Measurements from ENCODE around the gene UHMK1. TPM values are rescaled to one million over a fixed set of nuclear protein-coding genes. Genes with fewer than 3 reads are reported as not detected.

UHMK1 gene
- total and polyA plus RNA-seq, 8 donors = 28.8 to 56.6 (median 34.4) TPM

- H3K4me1 ChIP-seq = peaks cover 3 to 15% of the 10 kb centered on the region in 2 donors
- no peak overlapping the region for H3K4me3 ChIP-seq
- TF ChIP-seq, protein P1, sequence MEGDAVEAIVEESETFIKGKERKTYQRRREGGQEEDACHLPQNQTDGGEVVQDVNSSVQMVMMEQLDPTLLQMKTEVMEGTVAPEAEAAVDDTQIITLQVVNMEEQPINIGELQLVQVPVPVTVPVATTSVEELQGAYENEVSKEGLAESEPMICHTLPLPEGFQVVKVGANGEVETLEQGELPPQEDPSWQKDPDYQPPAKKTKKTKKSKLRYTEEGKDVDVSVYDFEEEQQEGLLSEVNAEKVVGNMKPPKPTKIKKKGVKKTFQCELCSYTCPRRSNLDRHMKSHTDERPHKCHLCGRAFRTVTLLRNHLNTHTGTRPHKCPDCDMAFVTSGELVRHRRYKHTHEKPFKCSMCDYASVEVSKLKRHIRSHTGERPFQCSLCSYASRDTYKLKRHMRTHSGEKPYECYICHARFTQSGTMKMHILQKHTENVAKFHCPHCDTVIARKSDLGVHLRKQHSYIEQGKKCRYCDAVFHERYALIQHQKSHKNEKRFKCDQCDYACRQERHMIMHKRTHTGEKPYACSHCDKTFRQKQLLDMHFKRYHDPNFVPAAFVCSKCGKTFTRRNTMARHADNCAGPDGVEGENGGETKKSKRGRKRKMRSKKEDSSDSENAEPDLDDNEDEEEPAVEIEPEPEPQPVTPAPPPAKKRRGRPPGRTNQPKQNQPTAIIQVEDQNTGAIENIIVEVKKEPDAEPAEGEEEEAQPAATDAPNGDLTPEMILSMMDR (IDR thresholded peaks at IDR 0.05) = no peak
- H3K9me3 ChIP-seq = no peaks in the 10 kb centered on the region
- intact Hi-C loops (cut with DNase I) = no loop called here
- no peak overlapping the region for H3K27ac ChIP-seq
- no peaks in the 10 kb centered on the region for H3K36me3 ChIP-seq
- no peaks in the 10 kb centered on the region for H3K27me3 ChIP-seq
- DNase-seq (no peak), ATAC-seq (no peak)
Observed at GRCh38 chr1:162557536-162557935, 59.9 kb downstream of the UHMK1 start.

- DNase-seq = no peak
- H3K9me3 ChIP-seq = no peaks in the 10 kb centered on the region
- H3K4me1 ChIP-seq = peaks cover 3 to 42% of the 10 kb centered on the region in 2 donors
- H3K27ac ChIP-seq = peak overlapping the region; percentile 91 to 96
- no peaks in the 10 kb centered on the region for H3K36me3 ChIP-seq
- intact Hi-C loops (cut with DNase I) = no loop called here
- TF ChIP-seq, protein P1 (IDR thresholded peaks at IDR 0.05) = no peak
- peak overlapping the region; percentile 82 to 86 for H3K4me3 ChIP-seq
- no peaks in the 10 kb centered on the region for H3K27me3 ChIP-seq
- ATAC-seq = peak; percentile 41
Observed at GRCh38 chr1:162560303-162561036, 62.9 kb downstream of the UHMK1 start.

- TF ChIP-seq, protein P1 (IDR thresholded peaks at IDR 0.05) = peak in 1 of 2 donors; percentile 7
- DNase-seq (peak; percentile 95 to 100 (median 98)), ATAC-seq (peak; percentile 96)
- Histone ChIP-seq H3K27me3 (no peaks in the 10 kb centered on the region), H3K36me3 (peaks cover 0 to 3% of the 10 kb centered on the region in 2 donors), H3K27ac (peak overlapping the region; percentile 91 to 96), H3K4me1 (peaks cover 3 to 42% of the 10 kb centered on the region in 2 donors), H3K9me3 (no peaks in the 10 kb centered on the region), H3K4me3 (peak overlapping the region; percentile 82 to 86)
- intact Hi-C loops (cut with DNase I) = no loop called here
Observed at GRCh38 chr1:162561037-162561615, 63.5 kb downstream of the UHMK1 start.

DNA sequence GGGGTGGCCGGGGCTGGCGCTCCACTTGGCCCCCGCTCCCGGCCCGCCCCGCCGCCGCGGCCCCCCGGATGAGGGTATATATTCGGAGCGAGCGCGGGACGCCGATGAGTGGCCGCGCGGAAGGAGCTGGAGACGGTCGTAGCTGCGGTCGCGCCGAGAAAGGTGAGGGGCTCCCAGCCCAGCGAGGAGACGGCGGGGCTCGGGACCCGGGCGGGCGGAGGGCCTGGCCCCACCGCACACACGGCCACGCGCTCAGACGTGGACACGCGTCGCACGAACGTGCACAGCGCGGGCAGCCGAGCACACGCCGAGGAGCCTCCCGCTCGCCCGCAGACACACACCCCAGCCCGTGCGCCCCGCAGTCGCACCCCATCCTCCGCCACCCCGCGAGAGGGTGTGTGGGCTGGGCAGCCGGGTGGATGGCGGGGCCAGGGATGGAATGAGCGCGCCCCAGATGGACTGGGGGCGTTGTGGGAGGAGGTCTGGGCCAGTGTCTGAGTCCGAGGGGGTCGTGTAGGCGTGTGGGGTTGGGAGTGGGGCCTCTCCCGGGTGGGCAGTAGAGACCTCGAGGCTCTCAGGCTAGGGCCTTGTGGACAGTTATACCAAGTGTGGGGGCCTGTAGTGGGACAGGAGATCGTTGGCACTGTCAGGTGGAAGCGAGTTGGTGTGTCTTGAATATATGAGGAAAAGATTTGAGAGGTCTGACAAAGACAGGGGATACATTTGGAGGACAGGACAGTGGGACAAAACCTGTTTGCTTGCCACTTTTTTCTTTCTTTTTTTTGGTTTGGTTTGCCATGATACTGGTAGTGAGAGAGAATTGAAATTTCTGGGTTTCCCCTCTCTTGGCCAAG lies 64.2 kb downstream of the UHMK1 start, which contains the start of gene UAP1:
Gene UAP1, plus strand, starts transcription at position 107 of the 854 bp plus-strand sequence. CDS start 4,347 bp downstream, outside the sequence.
- peaks cover 3 to 42% of the 10 kb centered on the region in 2 donors for H3K4me1 ChIP-seq
- H3K9me3 ChIP-seq = no peaks in the 10 kb centered on the region
- no peak for DNase-seq
- peak; percentile 49 for ATAC-seq
- TF ChIP-seq, protein P1 (IDR thresholded peaks at IDR 0.05) = no peak
- intact Hi-C loops (cut with DNase I) = no loop called here
- H3K4me3 ChIP-seq = peak within 1 kb of the TSS; percentile 82 to 86
- H3K27me3 ChIP-seq = no peaks in the 10 kb centered on the region
- H3K36me3 ChIP-seq = peaks cover 0 to 10% of the 10 kb centered on the region in 2 donors
- peak within 1 kb of the TSS; percentile 91 to 96 for H3K27ac ChIP-seq

All from left lung (tissue), 10 donors.